HG03159 (cell line): ENCODE data around the gene BUD13.

Source experiments
- ATAC-seq: cut with Tn5 transposase; IDR thresholded peaks from one replicate; pipeline ENCODE4 v1.9.1; 2021; ENCODE audit warnings: mild to moderate bottlenecking, moderate library complexity; ENCODE audit not compliant: unreplicated experiment

The BUD13 gene

GRCh38 chr11:116720895-116721294 lies 51.9 kb downstream of the BUD13 start:
- ATAC-seq: no peak

- ATAC-seq: no peak
Measured at GRCh38 chr11:116718955-116719501, 53.8 kb downstream of the BUD13 start.

GRCh38 chr11:116716621-116717020 lies 56.2 kb downstream of the BUD13 start:
- ATAC-seq: no peak

- no peak for ATAC-seq
Measured at GRCh38 chr11:116715383-116715782, 57.4 kb downstream of the BUD13 start.

GRCh38 chr11:116714902-116715301 lies 57.9 kb downstream of the BUD13 start:
- ATAC-seq: no peak

GRCh38 chr11:116712428-116712827 lies 60.4 kb downstream of the BUD13 start:
- no peak for ATAC-seq

GRCh38 chr11:116710762-116711161 lies 62.0 kb downstream of the BUD13 start:
- ATAC-seq: no peak

GRCh38 chr11:116710001-116710674 lies 62.6 kb downstream of the BUD13 start:
- ATAC-seq: no peak

- no peak for ATAC-seq
Measured at GRCh38 chr11:116707746-116708145, 65.0 kb downstream of the BUD13 start.

- no peak for ATAC-seq
Measured at GRCh38 chr11:116707161-116707629, 65.6 kb downstream of the BUD13 start.

- ATAC-seq: no peak
Measured at GRCh38 chr11:116703421-116703820, 69.4 kb downstream of the BUD13 start.

GRCh38 chr11:116702772-116703385 lies 69.9 kb downstream of the BUD13 start:
- no peak for ATAC-seq

- no peak for ATAC-seq
Measured at GRCh38 chr11:116701876-116702275, 70.9 kb downstream of the BUD13 start.

GRCh38 chr11:116701297-116701801 lies 71.4 kb downstream of the BUD13 start:
- ATAC-seq: no peak

GRCh38 chr11:116700586-116701220 lies 72.1 kb downstream of the BUD13 start:
- no peak for ATAC-seq
